ENCODE data around the gene IL12A. TPM values are rescaled to one million over a fixed set of nuclear protein-coding genes. Genes with fewer than 3 reads are reported as not detected.

Gene IL12A
- 0.21 and 0.59 TPM in 2 replicates for total RNA-seq

- H3K4me1 Mint-ChIP-seq: peaks cover 18% of the 10 kb centered on the region
- peak within 1 kb of the TSS; percentile 26 for H3K27ac Mint-ChIP-seq
- peaks cover 22% of the 10 kb centered on the region for H3K27me3 Mint-ChIP-seq
- peak within 1 kb of the TSS; percentile 74 for H3K4me3 Mint-ChIP-seq
- H3K9me3 Mint-ChIP-seq: no peaks in the 10 kb centered on the region
- H3K36me3 Mint-ChIP-seq (ENCODE audit: low read depth): no peaks in the 10 kb centered on the region
- DNase-seq: peak; percentile 95
- intact Hi-C loops (cut with micrococcal nuclease): loop anchor here (1.0 to 5.0 kb wide), 3 partner anchors 15 to 409 kb away; partner anchors contain the start of genes IFT80 and SMC4
These were observed at the start of gene IL12A for GRCh38 chr3:159988617-159989271. IL12A (plus strand) TSS chr3:159988835.

GRCh38 chr3:159941038-159942000 lies 47.3 kb upstream of the IL12A start:
- no peak for DNase-seq
- peaks cover 11% of the 10 kb centered on the region for H3K27me3 Mint-ChIP-seq
- intact Hi-C loops (cut with micrococcal nuclease): no loop called here

GRCh38 chr3:159944781-159945180 lies 43.9 kb upstream of the IL12A start:
- H3K4me3 Mint-ChIP-seq: no peak overlapping the region
- peaks cover 4% of the 10 kb centered on the region for H3K9me3 Mint-ChIP-seq
- no peaks in the 10 kb centered on the region for H3K36me3 Mint-ChIP-seq (ENCODE audit: low read depth)
- H3K27me3 Mint-ChIP-seq: peaks cover 20% of the 10 kb centered on the region
- peaks cover 5% of the 10 kb centered on the region for H3K4me1 Mint-ChIP-seq
- no peak for DNase-seq
- no peak overlapping the region for H3K27ac Mint-ChIP-seq
- intact Hi-C loops (cut with micrococcal nuclease): no loop called here

More at GRCh38 chr3:159941038-159942000, 47.3 kb upstream of the IL12A start:
- Mint-ChIP-seq H3K9me3 (peaks cover 4% of the 10 kb centered on the region), H3K27ac (no peak overlapping the region), H3K4me3 (no peak overlapping the region), H3K36me3 (ENCODE audit: low read depth) (no peaks in the 10 kb centered on the region), H3K4me1 (peaks cover 5% of the 10 kb centered on the region)

GRCh38 chr3:159945930-159946329 lies 42.7 kb upstream of the IL12A start:
- intact Hi-C loops (cut with micrococcal nuclease): no loop called here
- H3K4me3 Mint-ChIP-seq: no peak overlapping the region
- no peak for DNase-seq
- no peaks in the 10 kb centered on the region for H3K36me3 Mint-ChIP-seq (ENCODE audit: low read depth)
- no peaks in the 10 kb centered on the region for H3K9me3 Mint-ChIP-seq
- peaks cover 26% of the 10 kb centered on the region for H3K27me3 Mint-ChIP-seq
- peaks cover 5% of the 10 kb centered on the region for H3K4me1 Mint-ChIP-seq
- H3K27ac Mint-ChIP-seq: no peak overlapping the region

GRCh38 chr3:159947220-159947619 lies 41.4 kb upstream of the IL12A start:
- DNase-seq: no peak
- Mint-ChIP-seq H3K36me3 (ENCODE audit: low read depth) (no peaks in the 10 kb centered on the region), H3K27me3 (peaks cover 27% of the 10 kb centered on the region), H3K9me3 (no peaks in the 10 kb centered on the region), H3K27ac (no peak overlapping the region), H3K4me3 (no peak overlapping the region), H3K4me1 (no peaks in the 10 kb centered on the region)
- intact Hi-C loops (cut with micrococcal nuclease): no loop called here

- no peak overlapping the region for H3K4me3 Mint-ChIP-seq
- H3K27ac Mint-ChIP-seq: no peak overlapping the region
- no peak for DNase-seq
- no peaks in the 10 kb centered on the region for H3K36me3 Mint-ChIP-seq (ENCODE audit: low read depth)
- intact Hi-C loops (cut with micrococcal nuclease): no loop called here
- no peaks in the 10 kb centered on the region for H3K9me3 Mint-ChIP-seq
- H3K27me3 Mint-ChIP-seq: peaks cover 27% of the 10 kb centered on the region
- H3K4me1 Mint-ChIP-seq: no peaks in the 10 kb centered on the region
These were observed 40.0 kb upstream of the IL12A start for GRCh38 chr3:159948429-159949144.

- no peaks in the 10 kb centered on the region for H3K36me3 Mint-ChIP-seq (ENCODE audit: low read depth)
- peaks cover 31% of the 10 kb centered on the region for H3K27me3 Mint-ChIP-seq
- no peaks in the 10 kb centered on the region for H3K4me1 Mint-ChIP-seq
- intact Hi-C loops (cut with micrococcal nuclease): no loop called here
- no peak for DNase-seq
- no peak overlapping the region for H3K4me3 Mint-ChIP-seq
- H3K9me3 Mint-ChIP-seq: no peaks in the 10 kb centered on the region
- H3K27ac Mint-ChIP-seq: no peak overlapping the region
These were observed 38.3 kb upstream of the IL12A start for GRCh38 chr3:159950156-159950898.

GRCh38 chr3:159951540-159951939 lies 37.1 kb upstream of the IL12A start:
- H3K4me3 Mint-ChIP-seq: no peak overlapping the region
- H3K27me3 Mint-ChIP-seq: peaks cover 33% of the 10 kb centered on the region
- H3K9me3 Mint-ChIP-seq: no peaks in the 10 kb centered on the region

GRCh38 chr3:159953325-159954085 lies 35.1 kb upstream of the IL12A start:
- H3K4me3 Mint-ChIP-seq: no peak overlapping the region
- H3K36me3 Mint-ChIP-seq (ENCODE audit: low read depth): no peaks in the 10 kb centered on the region
- no peaks in the 10 kb centered on the region for H3K9me3 Mint-ChIP-seq
- intact Hi-C loops (cut with micrococcal nuclease): no loop called here
- H3K27me3 Mint-ChIP-seq: peaks cover 36% of the 10 kb centered on the region
- no peaks in the 10 kb centered on the region for H3K4me1 Mint-ChIP-seq
- DNase-seq: no peak
- no peak overlapping the region for H3K27ac Mint-ChIP-seq

More at GRCh38 chr3:159951540-159951939, 37.1 kb upstream of the IL12A start:
- Mint-ChIP-seq H3K4me1 (no peaks in the 10 kb centered on the region), H3K36me3 (ENCODE audit: low read depth) (no peaks in the 10 kb centered on the region), H3K27ac (no peak overlapping the region)
- intact Hi-C loops (cut with micrococcal nuclease): no loop called here
- no peak for DNase-seq

- no peaks in the 10 kb centered on the region for H3K36me3 Mint-ChIP-seq (ENCODE audit: low read depth)
- peak; percentile 32 for DNase-seq
- H3K4me1 Mint-ChIP-seq: no peaks in the 10 kb centered on the region
- H3K9me3 Mint-ChIP-seq: no peaks in the 10 kb centered on the region
- intact Hi-C loops (cut with micrococcal nuclease): no loop called here
- H3K4me3 Mint-ChIP-seq: no peak overlapping the region
- peaks cover 24% of the 10 kb centered on the region for H3K27me3 Mint-ChIP-seq
- H3K27ac Mint-ChIP-seq: no peak overlapping the region
These were observed 28.2 kb upstream of the IL12A start for GRCh38 chr3:159960188-159961148.

- Mint-ChIP-seq H3K27me3 (peaks cover 22% of the 10 kb centered on the region), H3K4me3 (no peak overlapping the region), H3K36me3 (ENCODE audit: low read depth) (no peaks in the 10 kb centered on the region), H3K27ac (no peak overlapping the region), H3K4me1 (no peaks in the 10 kb centered on the region), H3K9me3 (no peaks in the 10 kb centered on the region)
- peak; percentile 6 for DNase-seq
- intact Hi-C loops (cut with micrococcal nuclease): no loop called here
These were observed 24.3 kb upstream of the IL12A start for GRCh38 chr3:159964166-159964973.
